Stimulated activated CD8-positive, alpha-beta memory T cell treated with anti-CD3 and anti-CD28 coated beads, Interleukin-4, amount 100 ng/mL, for 24 hours (primary cell): Measurements from ENCODE around the gene PDE4B.

ENCODE experiments used
- DNase-seq: peaks from one replicate; pipeline ENCODE4 v3.0.0-alpha.2; 2020; ENCODE audit warnings: low read depth

Gene PDE4B

DNA sequence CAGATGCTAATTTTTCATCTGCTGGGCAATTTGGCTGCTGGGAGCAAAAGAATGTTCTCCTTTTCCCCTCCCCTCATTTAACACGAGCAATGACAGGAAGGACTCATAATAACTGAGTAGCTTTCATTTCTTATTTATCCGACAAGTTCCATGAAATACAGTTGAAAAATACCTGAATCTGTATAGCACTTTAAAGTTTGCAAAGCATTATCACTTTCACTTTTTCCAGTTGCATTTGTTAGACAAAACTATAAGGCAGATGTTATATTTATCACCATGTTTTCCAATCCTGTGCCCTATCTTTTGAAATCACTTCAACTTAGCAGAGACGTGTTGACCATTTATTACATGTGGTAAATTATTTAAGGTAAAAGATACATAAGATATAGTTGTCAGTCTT lies 390.7 kb downstream of the PDE4B start:
- DNase-seq = no peak

DNA sequence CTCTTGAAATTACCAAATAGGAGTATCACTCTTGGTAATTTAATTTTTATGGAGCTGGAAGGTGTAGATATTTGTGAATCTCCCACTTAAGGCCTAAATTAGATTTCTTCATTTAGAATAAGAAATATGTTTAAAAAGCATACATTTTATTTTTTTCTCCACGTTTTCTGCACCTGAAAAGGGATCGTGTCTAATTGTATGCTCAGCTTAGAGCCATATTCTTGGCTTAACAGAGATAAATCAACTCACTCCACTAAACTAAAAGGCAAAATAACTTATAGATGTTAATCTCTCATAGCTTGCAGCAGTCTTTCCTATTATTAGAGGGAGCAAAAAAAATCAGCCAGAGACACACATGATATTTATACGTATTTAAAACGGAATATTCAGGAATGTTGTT lies 404.4 kb downstream of the PDE4B start:
- DNase-seq = no peak

- no peak for DNase-seq
Measured at GRCh38 chr1:66197785-66198184, 405.1 kb downstream of the PDE4B start.

DNA sequence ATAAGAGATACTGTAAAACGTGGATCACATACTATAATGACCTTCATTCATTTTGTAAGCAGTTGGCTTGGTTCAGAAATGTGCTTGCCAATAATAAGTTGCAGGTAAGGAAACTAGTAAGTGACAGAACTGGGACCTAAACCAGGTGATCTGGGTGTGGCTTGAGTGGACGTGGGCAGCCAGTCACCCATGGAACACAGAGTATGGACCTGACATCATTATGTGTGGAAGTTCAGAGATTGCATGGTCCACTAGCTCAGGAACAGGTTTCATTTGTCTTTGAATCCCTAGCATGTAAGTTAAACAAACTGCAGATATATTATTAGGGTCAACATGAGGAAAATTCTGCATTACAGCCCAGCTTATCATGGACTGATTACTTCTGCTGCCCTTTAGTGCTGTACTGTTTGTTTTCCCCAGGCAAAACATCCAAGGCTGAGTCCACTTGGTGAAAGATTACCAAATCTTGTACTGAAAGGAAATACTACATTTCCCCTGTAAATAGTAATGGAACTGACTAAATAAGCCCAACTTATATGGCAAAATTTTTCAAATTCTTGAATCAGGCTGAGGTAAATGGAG lies 414.0 kb downstream of the PDE4B start:
- no peak for DNase-seq

DNA sequence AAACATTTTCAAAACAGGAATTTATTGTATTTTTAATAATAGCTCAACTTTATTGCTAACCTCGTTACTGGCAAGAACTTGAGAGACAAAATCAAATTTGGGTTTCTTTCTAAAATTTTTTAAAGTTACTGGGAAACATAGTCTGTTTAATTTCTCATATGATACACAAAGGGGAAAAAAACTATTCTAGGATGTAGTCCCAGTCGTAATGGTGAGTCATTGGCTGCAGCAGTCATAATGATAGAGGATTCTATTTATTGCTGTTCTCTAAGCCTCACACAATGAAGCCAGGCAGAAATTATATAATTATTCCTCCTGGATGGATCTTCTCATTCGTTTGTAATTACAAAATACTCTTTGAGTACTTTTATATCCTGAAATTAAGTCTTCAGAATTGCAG lies 414.8 kb downstream of the PDE4B start:
- DNase-seq = no peak

DNA sequence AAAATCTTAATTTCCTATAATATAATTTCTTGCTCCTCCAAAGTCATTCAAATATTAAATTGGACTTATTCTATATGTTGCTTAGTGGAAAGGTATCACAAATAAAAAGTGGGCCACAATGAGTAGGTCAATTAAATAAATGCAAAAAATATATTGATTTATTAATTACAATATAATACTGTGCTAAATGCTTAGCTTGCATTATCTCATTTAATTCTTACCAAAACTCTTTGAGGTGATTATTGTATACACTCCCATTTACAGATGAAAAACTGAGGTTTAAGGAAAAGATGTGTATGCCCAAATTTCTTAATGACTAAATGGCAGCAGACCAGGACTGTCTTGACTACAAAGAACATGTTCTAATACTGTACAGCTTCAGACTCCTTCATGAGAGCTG lies 415.9 kb downstream of the PDE4B start:
- no peak for DNase-seq

DNA sequence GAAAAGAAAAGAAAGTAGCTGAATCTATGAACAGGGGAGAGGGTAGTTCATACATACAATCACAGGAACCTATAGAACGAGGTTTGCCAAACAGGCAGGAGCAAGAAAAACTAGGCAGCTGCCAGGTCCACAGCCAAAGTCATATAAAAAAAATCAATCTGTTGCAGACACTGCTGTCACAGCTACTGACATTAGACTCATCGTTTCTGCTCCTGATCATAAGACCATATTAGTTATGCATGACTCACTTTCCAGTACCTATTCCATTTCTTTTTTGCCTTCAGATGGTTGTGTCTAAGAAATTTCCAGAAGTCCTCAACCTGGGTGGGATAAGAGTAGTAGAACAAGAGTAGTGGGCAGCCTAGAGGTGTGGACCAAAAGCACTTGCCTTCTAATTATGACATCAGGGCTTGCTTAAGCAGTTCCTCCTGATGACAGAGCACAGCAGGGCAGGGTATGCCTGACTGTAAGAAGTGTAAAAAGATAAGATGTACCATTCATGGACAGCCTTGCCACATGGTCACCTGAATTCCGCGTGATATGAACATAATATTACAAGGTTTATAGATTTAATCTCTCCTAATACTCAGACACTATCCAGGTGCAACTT lies 418.0 kb downstream of the PDE4B start:
- DNase-seq = no peak

GRCh38 chr1:66211521-66211920 lies 418.8 kb downstream of the PDE4B start:
- no peak for DNase-seq

DNA sequence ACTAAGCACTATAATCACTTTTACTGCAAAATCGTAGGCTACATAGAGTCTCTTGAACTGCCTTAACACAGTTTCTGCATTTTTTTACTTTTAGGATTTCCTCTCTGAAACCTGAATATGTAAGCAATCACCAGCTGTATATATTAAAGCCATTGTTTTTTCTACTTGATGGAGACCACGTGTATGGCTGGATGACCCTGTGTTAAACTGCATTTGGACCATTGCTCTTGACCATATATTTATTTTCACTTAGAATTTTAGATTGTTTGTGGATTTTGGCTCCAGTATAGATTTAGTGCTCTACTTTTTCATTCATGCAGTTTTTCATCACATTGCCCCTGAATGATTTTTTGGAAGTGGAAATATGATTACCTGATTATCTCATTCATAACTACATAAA lies 420.8 kb downstream of the PDE4B start:
- no peak for DNase-seq

DNA sequence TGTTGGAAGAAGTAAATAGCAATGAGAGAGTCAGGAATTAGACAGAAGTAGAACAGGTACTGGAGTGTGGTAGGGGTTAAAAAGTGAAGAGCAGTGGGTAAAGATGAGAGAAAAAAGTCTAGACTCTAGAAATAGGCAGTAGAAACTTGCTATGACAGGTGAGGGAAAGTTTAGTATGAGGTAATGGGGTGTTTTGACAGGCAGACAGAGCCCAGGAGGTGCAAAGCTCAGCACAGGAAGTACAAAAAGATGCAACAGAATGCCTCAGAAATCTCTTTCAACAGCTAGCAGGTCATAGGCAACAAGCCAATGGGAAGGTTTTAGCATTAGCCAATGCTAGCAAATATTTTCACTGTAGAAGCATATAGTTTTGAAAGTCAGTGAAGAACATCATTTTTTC lies 422.2 kb downstream of the PDE4B start:
- no peak for DNase-seq

- no peak for DNase-seq
Measured at GRCh38 chr1:66217021-66217420, 424.3 kb downstream of the PDE4B start.

GRCh38 chr1:66217561-66217960 lies 424.9 kb downstream of the PDE4B start:
- DNase-seq = no peak

- DNase-seq = no peak
Measured at GRCh38 chr1:66220477-66220876, 427.8 kb downstream of the PDE4B start.

DNA sequence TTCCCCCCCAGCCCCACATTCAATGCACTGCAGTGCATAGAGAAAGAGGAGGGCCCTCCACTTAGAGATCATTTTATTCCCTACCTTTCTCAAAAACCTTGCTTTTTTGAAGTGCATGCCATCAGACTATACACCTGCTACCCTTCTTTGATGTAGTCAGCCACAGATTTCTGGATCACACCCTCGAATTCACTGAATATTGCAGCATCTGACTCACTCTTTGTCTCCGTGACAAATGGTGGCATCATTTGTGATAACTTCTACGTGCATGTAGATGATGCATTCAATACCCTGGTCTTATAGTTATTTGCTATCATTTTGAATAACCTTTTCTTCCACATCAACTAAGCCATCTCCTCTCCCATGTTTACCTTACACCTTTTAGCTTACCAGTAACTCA lies 431.0 kb downstream of the PDE4B start:
- no peak for DNase-seq

DNA sequence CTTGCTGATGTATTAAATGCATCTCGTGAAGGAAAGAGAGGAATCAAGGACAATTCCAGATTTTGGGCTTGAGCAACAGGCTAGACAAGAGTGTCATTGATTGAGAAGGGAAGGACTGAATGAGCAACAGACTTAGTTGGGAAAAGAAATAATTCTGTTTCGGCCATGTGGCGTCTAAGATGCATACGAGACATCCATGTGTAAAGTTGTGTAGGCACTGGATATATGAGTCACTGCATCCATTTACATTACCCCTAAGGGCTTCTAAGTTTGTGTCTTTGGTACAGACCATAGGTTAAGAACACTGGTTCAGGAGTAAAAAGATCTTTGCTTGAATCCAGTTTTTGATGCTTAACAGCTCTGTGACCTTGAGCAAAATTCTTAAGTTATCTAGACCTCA lies 434.3 kb downstream of the PDE4B start:
- DNase-seq = no peak

- DNase-seq = no peak
Measured at GRCh38 chr1:66227966-66228365, 435.3 kb downstream of the PDE4B start.

GRCh38 chr1:66231217-66231616 lies 438.5 kb downstream of the PDE4B start:
- no peak for DNase-seq

DNA sequence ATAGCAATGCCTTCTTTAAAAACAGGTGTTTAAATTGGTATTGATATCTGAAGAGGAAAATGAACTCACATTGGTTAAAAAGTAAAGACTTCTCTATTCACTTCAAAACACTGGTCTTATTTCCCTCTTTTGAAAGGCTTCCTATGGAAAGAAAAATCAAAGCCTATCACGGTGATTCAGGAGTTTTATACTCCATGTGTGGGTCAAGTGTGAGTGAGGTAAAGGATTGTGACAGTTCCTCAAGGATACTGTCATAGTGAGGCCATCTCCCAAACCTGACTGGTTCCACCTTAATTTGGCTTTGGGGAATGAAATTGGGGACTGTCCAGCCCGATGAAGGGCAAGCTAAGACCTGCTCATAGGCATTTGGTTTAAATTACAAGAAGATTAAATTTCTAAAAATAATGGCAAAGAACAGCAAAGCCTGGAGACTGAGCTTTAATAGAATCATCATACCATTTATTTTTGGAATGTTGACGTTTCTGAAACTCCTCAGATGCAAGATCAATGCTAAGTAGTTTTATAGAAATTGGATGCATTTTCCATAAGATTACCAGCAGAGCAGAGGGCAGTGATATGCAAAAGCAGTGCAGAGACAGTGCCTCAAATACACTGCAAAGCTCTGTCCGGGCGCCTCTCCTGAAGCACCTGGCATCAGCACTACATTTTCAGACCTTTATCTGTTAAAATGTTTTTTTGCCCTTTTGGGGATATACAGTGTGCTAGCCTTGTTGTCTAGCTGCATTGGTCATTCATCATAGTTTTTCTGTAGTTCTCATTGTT lies 439.2 kb downstream of the PDE4B start:
- no peak for DNase-seq

- no peak for DNase-seq
Measured at GRCh38 chr1:66237042-66237441, 444.3 kb downstream of the PDE4B start.

GRCh38 chr1:66237722-66238479 lies 445.2 kb downstream of the PDE4B start:
- DNase-seq = no peak

GRCh38 chr1:66239834-66240233 lies 447.1 kb downstream of the PDE4B start:
- DNase-seq = no peak

- DNase-seq = no peak
Measured at GRCh38 chr1:66240491-66241484, 448.1 kb downstream of the PDE4B start.
